ENCODE results near the gene MAPK8IP1.
A peak's percentile ranks its signal among the peaks of the same experiment; 100 is the strongest.

Gene MAPK8IP1

DNA sequence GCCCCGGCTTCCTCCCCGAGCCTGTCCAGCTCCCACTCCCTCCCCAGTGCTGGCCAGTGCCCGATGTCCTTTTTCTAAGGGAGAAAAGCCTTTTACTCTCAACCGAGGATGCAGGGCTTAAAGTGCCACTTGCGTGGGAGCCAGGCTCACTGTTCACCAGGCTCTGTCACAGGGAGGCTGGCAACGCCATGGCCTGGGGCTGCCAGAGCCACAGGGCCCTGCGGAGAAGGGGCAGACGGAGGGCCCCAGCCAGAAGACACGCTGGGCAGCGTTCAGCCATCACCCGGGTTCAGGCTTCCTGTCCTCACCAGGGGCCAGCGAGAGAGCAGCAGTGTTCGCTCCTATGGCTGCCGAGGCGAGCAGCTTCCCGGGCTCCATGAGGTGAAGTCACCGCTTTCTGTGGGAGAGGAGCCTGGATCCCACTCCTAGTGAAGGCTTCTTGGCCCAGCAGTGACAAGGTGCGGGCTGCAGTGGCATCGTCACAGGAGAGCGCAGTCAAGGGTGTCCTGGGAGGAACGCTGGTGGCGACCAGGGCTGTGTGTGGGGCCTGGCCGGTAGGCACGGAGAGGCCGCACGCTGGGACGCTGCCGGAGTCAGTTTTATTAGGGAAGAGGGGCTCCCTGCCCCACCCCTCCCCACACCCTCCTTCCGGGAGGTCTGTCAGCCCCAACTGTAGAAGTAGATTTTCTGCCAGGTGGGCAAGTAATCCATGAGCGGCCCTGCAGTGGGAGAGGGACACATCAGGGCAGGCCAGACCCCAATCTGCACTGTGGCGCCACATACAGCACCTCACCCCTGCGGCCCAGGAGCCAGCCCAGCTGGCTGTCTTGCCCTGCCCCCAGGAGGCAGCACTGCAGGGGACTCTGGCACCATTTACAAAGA lies 24.4 kb downstream of the MAPK8IP1 start:
- no peak overlapping the region for H3K4me3 ChIP-seq (ENCODE audit: low read depth, low read length)
- TF ChIP-seq, protein P1, sequence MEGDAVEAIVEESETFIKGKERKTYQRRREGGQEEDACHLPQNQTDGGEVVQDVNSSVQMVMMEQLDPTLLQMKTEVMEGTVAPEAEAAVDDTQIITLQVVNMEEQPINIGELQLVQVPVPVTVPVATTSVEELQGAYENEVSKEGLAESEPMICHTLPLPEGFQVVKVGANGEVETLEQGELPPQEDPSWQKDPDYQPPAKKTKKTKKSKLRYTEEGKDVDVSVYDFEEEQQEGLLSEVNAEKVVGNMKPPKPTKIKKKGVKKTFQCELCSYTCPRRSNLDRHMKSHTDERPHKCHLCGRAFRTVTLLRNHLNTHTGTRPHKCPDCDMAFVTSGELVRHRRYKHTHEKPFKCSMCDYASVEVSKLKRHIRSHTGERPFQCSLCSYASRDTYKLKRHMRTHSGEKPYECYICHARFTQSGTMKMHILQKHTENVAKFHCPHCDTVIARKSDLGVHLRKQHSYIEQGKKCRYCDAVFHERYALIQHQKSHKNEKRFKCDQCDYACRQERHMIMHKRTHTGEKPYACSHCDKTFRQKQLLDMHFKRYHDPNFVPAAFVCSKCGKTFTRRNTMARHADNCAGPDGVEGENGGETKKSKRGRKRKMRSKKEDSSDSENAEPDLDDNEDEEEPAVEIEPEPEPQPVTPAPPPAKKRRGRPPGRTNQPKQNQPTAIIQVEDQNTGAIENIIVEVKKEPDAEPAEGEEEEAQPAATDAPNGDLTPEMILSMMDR (conservative IDR thresholded peaks at IDR 0.05; ENCODE audit: low read depth, low read length): no peak
- no peak for DNase-seq (ENCODE audit: low read depth)

DNA sequence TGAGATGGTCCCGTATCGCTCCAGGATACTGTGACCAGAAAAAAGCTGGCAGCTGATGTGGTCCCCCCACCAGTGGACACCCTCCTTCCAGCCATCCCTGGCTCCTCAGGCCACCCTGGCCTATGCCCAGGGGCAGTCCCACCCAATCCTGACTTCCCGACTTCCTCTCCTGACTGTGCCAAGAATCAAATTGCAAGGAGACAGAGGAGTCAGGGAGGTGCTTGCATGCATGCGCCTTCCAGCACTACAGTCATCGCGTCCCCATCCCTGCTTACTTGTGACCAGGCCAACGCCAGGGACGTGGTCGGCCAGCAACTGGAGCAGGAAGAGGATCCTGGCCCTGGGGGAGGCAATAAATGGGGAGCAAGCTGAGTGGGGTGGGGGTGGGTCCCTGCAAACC lies 25.2 kb downstream of the MAPK8IP1 start:
- TF ChIP-seq, protein P1 (conservative IDR thresholded peaks at IDR 0.05; ENCODE audit: low read depth, low read length): no peak
- H3K4me3 ChIP-seq (ENCODE audit: low read depth, low read length): no peak overlapping the region
- DNase-seq (ENCODE audit: low read depth): no peak

DNA sequence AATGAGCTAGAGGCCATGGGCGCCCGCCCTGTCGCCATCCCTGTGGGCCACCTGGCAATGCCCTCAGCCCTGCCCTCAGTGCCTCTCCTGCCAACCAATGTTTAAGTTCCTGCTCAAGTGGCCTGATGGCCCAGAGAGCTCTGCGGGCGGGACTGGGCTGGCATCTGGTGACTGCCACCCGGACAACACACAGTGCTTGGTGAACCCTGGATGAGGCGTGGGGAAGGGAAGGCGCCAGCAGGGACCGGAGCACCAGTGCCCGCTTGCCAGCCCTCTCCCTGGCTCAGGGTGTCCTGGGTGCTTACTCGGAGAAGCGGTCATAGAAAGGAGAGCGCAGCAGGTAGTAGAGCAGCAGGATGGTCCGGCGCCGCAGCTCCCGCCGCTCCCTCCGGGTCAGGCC lies 28.1 kb downstream of the MAPK8IP1 start:
- H3K4me3 ChIP-seq (ENCODE audit: low read depth, low read length): no peak overlapping the region
- no peak for DNase-seq (ENCODE audit: low read depth)
- TF ChIP-seq, protein P1 (conservative IDR thresholded peaks at IDR 0.05; ENCODE audit: low read depth, low read length): no peak

DNA sequence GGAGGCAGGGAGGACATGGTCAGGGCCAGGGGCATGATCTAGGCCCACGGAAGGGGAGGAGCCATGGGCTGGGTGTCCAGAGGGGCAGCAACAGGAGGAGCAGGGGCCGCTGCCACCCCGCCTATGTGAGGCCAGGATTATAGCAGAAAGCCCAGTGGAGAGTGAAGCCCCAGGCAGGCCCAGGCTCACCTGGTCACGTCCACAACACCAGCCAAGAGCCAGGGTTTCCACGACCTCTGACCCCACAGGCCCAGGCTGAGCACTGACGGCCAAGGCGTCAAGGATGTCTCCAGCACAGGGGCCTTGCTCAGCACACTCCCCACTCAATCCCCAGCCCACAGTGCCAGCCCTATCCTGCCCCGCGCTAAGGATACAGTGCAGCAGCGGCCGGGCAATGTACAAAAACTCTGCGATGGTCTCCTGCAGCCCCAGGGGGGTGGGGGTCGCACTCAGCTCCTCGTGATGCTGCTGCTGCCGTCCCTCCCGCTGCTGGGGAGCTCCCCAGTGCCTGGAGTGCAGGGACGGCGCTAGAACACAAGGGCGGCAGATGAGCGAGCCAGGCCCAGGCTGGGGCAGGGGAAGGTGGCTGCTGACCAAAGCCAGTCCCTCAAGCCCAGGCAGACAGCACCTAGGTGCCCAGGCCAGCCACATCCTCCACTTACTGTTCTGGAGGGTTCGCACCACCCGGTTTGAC lies 28.6 kb downstream of the MAPK8IP1 start:
- no peak for DNase-seq (ENCODE audit: low read depth)
- TF ChIP-seq, protein P1 (conservative IDR thresholded peaks at IDR 0.05; ENCODE audit: low read depth, low read length): no peak
- H3K4me3 ChIP-seq (ENCODE audit: low read depth, low read length): no peak overlapping the region

DNA sequence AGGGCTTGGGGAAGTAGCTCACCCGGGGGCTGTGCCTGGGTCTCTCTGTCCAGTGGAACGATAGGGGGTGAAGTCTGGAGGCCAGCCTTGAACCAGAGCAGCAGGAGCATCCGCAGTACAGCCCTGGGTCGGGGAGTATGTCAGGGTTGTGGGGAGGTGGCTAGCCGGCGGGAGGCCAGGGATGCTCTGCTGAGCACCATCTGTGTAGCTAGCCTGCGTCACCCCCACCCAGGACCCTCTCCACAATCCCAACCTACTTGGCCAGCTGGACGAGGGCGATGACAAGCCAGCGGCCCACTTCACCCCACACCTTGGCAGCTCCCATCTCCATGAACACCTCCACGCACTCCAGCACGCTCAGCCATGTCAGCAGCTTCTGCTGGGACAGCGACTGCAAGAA lies 30.0 kb downstream of the MAPK8IP1 start:
- no peak overlapping the region for H3K4me3 ChIP-seq (ENCODE audit: low read depth, low read length)
- no peak for DNase-seq (ENCODE audit: low read depth)
- TF ChIP-seq, protein P1 (conservative IDR thresholded peaks at IDR 0.05; ENCODE audit: low read depth, low read length): no peak

DNA sequence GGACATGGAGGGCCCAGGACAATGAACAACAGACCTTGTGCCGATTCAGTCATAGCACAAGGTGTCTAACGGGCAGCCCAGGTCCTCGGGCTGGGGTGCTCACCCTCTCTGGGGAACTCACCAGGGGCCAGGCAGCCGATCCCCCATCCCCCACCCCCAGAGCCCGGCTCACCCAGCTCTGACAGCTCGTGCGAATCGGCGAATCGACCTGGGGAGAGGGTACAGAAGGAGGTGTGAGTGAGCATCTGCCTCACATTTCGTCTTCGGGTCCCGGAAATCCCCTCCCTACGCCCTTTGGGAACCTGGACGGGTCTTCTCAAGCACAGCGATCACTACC lies 31.8 kb downstream of the MAPK8IP1 start:
- TF ChIP-seq, protein P1 (conservative IDR thresholded peaks at IDR 0.05; ENCODE audit: low read depth, low read length): no peak
- no peak for DNase-seq (ENCODE audit: low read depth)
- peak overlapping the region; percentile 99 for H3K4me3 ChIP-seq (ENCODE audit: low read depth, low read length)

Measured in choroid plexus epithelial cell (primary cell).